GM19240 (cell line): ENCODE results near the gene STAP1.
A peak's percentile ranks its signal among the peaks of the same experiment; 100 is the strongest.
"Not testable (repeated sequence)": the region's sequence is repeated elsewhere in the genome, so short reads cannot be mapped to it uniquely, and the experiment has no call there.

Experiments used
- DNase-seq: peaks from one replicate; pipeline ENCODE4 v3.0.0; 2011; ENCODE audit warnings: low spot score; ENCODE audit not compliant: insufficient read length

The STAP1 gene, protein sequence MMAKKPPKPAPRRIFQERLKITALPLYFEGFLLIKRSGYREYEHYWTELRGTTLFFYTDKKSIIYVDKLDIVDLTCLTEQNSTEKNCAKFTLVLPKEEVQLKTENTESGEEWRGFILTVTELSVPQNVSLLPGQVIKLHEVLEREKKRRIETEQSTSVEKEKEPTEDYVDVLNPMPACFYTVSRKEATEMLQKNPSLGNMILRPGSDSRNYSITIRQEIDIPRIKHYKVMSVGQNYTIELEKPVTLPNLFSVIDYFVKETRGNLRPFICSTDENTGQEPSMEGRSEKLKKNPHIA

DNA sequence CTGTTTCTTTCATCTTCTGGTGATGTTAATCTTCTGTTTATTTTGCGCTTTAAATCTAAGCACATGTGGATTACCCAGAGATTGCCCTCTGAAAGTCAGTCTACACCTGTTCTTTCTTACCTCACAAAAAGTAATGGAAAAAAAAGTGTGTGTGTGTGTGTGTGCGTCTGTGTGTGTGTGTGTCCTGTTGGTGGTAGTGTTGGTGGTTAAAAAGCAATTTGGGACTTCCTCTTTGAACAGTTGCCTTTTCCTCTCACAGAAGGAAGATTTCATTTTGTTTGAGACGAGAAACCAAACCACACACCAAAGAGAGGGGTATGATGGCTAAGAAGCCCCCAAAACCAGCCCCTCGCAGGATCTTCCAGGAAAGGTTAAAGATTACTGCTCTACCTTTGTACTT lies at the start of gene STAP1:
TSS of gene STAP1 (plus strand) at position 235 of the 400 bp plus-strand sequence. CDS start at position 318, 83 bp downstream.
- DNase-seq: no peak

DNA sequence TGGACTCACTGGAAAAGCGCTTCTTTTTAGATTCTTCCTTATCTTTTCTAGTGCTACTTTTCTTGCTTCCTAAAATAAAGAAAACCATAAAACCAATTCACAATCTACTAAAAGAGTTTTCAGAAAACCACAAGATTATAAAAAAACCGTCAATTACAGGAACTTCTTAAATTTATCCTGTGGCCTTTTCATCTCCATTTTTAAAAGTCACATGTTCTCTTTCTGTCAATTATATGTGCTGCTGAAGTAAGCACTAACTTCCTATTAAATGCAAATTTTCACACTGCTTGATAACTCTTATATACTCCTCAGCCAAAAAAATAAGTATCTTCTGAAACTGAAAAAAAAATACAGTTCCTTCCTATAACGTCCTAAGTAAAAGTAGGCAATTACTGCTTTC lies 46.0 kb upstream of the STAP1 start:
- DNase-seq: no peak

DNA sequence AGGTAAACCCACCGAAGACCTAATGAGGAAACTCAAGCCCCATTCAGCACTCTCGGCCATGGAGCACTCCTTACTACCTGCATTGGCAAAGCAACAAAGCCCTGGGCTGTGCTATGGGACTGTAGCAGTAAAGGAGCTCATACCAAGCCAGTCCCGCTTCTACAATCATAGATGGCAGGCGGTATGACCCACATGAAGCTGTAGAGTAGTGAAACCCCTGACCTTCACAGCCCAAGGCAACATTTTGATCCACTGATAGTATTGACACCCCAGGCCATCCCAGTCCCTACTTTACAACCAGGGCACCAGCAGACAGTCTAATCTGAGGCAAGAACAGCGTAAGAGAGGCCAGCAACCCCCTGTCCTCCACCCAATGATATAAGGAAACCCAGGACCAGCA lies 38.4 kb upstream of the STAP1 start:
- no peak for DNase-seq

DNA sequence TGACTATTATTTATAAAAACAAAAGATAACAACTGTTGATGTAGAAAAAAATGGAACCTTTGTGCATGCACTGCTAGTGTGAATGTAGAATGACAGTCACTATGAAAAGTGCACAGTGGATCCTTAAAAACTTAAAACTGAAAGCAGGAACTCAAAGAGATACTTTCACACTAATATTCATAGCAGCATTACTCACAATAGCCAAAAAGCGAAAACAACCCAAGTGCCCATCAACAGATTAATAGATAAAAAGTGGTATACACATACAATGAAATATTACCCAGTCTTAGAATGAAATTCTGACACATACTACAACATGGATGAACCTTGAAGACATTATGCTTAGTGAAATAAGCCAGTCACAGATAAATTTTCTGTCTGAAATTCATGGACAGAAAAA lies 37.0 kb upstream of the STAP1 start:
- DNase-seq: no peak

- DNase-seq: no peak
Measured at GRCh38 chr4:67522230-67522629, 36.3 kb upstream of the STAP1 start.

DNA sequence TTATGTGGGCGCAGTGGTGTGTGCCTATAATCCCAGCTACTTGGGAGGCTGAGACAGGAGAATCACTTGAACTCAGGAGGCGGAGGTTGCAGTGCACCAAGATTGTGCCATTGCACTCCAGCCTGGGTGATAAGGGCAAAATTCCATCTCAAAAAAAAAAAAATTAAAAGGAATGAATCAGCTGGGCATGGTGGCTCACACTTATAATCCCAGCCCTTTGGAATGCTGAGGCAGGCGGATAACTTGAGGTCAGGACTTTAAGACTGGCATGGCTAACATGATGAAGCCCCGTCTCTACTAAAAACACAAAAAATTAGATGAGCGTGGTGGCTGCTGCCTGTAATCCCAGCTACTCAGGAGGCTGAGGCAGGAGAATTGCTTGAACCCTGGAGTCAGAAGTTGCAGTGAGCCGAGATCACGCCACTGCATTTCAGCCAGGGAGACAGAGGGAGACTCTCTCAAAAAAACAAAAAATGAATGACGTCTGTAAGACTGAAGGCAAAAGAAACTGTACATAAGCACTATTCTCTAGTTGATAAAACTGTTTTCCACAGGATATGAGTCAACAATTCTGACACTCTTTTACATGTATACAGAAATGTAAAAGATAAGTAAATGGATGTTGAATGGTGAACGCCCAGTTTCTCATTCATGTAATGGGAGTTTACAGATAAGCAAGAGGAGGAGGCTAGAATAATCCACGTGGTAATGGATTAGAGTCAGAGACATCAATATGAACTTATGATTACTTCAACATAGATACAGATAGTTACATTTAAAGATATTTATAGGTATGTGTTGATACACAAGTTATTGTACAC lies 35.5 kb upstream of the STAP1 start:
- DNase-seq: no peak

- DNase-seq: not testable (repeated sequence)
Measured at GRCh38 chr4:67524140-67524539, 34.4 kb upstream of the STAP1 start.

DNA sequence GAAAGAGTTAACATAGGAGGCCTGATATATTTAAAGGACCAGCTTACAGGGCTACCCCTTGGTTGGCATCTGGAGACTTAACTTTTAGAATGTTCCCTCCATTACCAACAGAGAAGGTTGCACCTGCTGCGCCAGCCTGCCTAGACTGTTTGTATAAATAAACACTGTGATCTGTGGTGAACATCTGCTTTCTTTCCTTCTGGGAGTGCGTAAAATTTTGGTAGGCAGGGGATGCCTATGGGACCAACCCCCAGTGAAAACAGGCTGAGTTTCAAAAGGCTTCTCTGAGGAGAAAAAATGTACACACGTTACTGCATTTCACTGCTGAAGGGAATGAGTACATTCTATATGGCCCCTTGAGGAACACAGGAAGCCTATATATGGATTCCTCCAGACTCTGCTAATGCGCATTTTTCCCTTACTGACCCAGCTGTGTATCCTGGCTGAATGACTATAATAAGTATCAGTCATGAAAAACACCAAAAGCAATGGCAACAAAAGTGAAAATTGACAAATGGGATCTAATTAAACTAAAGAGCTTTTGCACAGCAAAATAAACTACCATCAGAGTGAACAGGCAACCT lies 27.1 kb upstream of the STAP1 start:
- no peak for DNase-seq

GRCh38 chr4:67532397-67532796 lies 26.1 kb upstream of the STAP1 start:
- not testable (repeated sequence) for DNase-seq

- DNase-seq: no peak
Measured at GRCh38 chr4:67533112-67533511, 25.4 kb upstream of the STAP1 start.

DNA sequence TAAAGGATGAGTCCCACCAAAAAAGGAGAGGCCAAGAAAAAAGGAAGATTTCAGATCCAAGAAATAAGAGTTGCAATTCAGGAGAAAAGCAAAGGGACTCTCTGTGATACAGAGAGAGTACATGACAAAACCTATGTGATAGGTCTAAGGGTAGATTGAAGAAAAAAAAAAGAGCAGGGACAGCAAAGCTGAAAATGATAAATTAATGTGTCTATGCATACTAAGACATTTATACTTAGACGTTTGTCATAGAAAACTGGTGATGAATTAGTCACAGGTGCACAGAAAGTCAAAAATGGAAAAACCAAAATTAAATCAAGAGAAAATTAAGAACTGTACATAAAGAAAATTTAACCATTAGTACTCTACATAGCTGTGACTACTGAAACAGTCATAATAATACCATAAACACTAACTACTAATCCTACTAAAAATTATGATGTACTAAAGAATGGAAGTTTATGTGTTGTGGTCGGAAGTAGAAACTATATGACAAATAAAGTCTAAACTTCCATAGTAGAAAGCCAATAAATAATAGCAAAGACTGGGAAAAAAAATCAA lies 23.2 kb upstream of the STAP1 start:
- no peak for DNase-seq

DNA sequence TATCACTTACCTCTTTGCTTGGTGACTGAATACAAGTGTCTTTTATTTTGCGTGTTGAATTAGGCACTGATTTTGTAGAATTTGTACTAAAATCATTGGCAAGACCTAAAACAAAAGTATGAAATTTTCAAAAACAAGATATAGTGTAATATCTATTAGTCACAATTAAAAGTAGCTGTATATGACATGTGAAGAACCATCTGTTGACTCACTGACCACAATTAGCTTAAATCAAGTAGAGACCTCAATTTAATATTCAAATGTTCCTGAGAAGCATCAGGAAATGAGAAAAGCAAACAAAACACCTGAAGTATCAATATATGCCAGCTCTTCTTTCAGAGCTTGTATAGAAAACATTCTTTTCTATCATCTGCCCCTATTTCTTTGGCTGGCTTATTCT lies 18.7 kb upstream of the STAP1 start:
- no peak for DNase-seq

DNA sequence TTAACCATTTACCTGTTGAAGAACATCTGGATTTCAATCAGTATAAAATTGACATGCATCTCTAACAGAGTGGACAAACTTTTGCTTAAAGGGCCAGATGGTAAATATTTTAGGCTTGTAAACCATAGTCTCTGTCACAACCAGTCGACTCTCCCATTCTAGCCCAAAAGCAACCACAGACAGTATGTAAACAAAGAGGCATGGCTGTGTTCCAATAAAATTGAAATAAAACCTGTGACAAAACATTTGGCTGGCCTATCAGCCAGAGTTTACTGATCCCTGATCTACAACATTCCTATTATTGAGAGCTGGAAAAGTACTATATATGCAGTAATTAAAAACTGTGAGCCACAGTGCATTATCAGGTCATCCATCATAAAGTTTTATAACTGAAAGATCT lies 16.5 kb upstream of the STAP1 start:
- DNase-seq: no peak

DNA sequence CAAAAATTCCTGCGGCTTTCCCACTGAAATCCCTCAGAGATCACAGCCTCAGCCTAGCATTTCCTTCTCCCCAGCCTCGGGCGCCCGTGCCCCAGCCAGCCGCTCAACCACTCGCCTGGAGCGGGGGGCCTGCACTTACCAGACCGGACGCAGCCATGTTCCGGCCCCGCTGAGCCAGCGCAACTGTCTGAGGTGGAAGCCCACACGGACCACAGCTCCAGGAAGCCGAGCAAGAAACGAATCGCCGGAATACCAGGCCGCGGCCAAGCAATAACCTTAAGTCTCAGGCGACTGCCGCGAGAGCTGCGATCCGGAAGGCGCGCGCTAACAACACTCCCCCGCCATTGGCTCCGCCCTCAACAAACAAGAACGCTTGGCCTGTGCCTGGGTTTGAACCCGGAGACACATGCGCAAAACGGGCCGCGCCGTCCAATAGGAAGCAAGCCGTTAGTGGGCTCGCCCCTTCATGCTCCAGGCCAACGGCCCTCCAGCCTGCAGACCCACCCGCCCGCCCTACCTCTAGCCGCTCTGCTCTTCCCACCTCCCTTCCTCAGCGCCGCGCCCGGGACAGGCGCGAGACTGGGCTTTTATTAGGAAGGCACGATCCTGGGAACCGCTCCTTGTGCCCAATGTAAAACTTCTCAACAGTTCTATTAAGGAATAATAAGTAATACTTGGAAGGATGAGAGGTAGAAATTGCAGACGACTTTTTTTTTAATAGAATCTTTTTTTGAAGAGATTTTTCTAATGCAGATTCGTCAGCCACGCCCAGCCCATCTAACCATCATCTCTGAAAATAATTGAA lies 13.1 kb upstream of the STAP1 start, which contains the start of gene CENPC:
TSS of gene CENPC (minus strand) at position 305 of the 805 bp plus-strand sequence. CDS start at position 157, 148 bp downstream.
- peak; percentile 47 for DNase-seq

DNA sequence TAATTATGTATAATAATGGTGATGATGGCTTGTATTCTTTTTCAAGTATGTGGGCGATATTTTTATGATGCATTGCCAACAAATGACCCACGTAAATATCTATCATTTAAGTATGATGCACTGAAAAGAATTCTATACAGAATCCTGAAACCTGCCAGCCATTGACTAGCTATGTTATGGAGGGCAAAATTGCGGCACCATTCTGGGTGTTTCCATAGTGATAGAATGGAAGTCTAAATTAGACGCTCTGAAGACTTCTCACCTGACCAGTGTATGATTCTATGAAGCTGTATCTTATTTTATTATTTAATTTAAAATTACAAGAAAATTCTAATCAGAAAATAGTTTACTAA lies 12.5 kb upstream of the STAP1 start:
- DNase-seq: no peak

- DNase-seq: no peak
Measured at GRCh38 chr4:67546971-67547370, 11.6 kb upstream of the STAP1 start.

DNA sequence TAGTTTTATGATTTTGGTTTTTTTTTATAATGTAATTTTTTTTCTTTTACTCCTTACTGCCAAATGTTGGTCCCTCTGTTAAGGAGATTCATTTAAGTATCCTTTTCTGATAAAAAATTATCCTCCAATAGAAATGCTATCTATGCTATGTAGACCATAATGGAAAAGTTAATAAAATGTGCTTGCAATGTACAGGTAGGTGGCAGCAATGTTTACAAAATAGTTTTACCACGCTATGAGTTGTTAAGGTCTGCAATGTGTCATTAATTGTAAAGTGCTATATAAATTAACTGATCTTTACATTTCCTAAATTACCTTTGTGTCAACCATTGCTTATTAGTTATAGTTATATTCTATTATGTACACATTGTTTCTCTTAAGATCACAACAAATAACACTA lies 9.4 kb upstream of the STAP1 start:
- no peak for DNase-seq

DNA sequence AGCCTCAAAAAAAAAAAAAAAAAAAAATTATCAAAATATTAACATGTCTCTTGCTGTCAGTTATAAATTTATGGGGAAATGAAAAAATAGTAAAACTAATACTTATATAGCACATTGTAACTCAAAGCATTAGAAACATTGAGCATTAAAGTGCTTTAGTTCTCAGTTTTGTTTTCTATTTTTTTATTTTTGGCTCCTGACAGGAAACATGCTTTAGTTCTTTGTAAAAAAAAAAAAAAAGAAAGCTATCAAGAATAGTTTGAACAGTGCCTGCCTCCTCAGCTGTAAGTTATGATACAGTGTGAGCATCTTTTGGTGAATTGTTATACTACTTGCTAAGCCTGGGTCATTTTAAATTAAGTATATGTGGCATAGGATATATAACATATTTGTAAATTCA lies 8.1 kb upstream of the STAP1 start:
- no peak for DNase-seq

DNA sequence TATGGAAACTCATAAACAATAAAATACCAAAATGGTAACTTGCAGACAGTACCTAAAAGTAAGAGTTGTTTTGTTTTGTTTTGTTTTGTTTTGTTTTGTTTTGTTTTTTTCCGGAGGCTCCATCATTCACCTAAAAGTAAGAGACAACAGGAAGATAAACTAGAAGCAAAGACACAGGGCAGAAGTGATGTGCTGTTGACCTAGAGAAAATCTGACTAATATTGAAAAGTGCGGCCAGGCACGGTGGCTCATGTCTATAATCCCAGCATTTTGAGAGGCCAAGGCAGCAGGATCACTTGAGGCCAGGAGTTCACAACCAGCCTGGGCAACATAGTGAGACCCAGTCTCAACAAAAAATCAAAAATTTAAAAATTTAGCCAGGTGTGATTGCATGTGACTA lies 7.7 kb upstream of the STAP1 start:
- DNase-seq: no peak

- DNase-seq: not testable (repeated sequence)
Measured at GRCh38 chr4:67552146-67552792, 6.3 kb upstream of the STAP1 start.

GRCh38 chr4:67554096-67554495 lies 4.4 kb upstream of the STAP1 start:
- no peak for DNase-seq
